H9 (cell line): ENCODE data around the gene CHI3L2. TPM values are rescaled to one million over a fixed set of nuclear protein-coding genes. Genes with fewer than 3 reads are reported as not detected.

ENCODE experiments used
- DNase-seq: peaks from one replicate; pipeline ENCODE4 v3.0.0-alpha.2; 2017
- H2AFZ ChIP-seq: one replicate; pipeline ENCODE4 v1.6.1; 2013; ENCODE audit warnings: mild to moderate bottlenecking, low read length, control low read depth, moderate library complexity
- H2AK5ac ChIP-seq: 2 replicates; pipeline ENCODE4 v1.6.1; 2013; ENCODE audit warnings: low read length, control low read depth, mixed read lengths; ENCODE audit not compliant: insufficient read length
- H2BK120ac ChIP-seq: one replicate; pipeline ENCODE4 v1.6.1; 2013; ENCODE audit warnings: low read depth, mild to moderate bottlenecking, low read length, control low read depth, inconsistent platforms; ENCODE audit not compliant: poor library complexity, severe bottlenecking
- H2BK12ac ChIP-seq: 2 replicates; pipeline ENCODE4 v1.6.1; 2013; ENCODE audit warnings: low read length, control low read depth, mixed read lengths, low read depth; ENCODE audit not compliant: insufficient read length
- H2BK15ac ChIP-seq: 2 replicates; pipeline ENCODE4 v1.6.1; 2013; ENCODE audit warnings: low read depth, low read length, control low read depth
- H2BK20ac ChIP-seq: one replicate; pipeline ENCODE4 v1.6.1; 2013; ENCODE audit warnings: low read depth, mild to moderate bottlenecking, low read length, control low read depth, inconsistent platforms; ENCODE audit not compliant: poor library complexity, severe bottlenecking
- H2BK5ac ChIP-seq: 2 replicates; pipeline ENCODE4 v1.6.1; 2013; ENCODE audit warnings: low read length, control low read depth, mixed read lengths; ENCODE audit not compliant: insufficient read length
- H3K14ac ChIP-seq: 2 replicates; pipeline ENCODE4 v1.6.1; 2013; ENCODE audit warnings: low read length, control low read depth; ENCODE audit not compliant: insufficient read depth
- H3K18ac ChIP-seq: 2 replicates; pipeline ENCODE4 v1.6.1; 2013; ENCODE audit warnings: low read depth, mild to moderate bottlenecking, mixed read lengths, low read length, control low read depth; ENCODE audit not compliant: insufficient read length
- H3K23ac ChIP-seq: 2 replicates; pipeline ENCODE4 v1.6.1; 2013; ENCODE audit warnings: low read length, control low read depth, mixed read lengths, low read depth; ENCODE audit not compliant: insufficient read length
- H3K23me2 ChIP-seq: 2 replicates; pipeline ENCODE4 v1.6.1; 2013; ENCODE audit warnings: low read depth, mild to moderate bottlenecking, mixed read lengths, low read length, control low read depth; ENCODE audit not compliant: insufficient read length, poor library complexity, severe bottlenecking
- H3K27ac ChIP-seq: 2 replicates; pipeline ENCODE4 v1.5.1; 2013; ENCODE audit warnings: low read length, control low read depth, mixed read lengths, low read depth; ENCODE audit not compliant: insufficient read length
- H3K27me3 ChIP-seq: 2 replicates; pipeline ENCODE4 v1.6.1; 2013; ENCODE audit warnings: low read length, control low read depth, inconsistent platforms; ENCODE audit not compliant: insufficient read depth
- H3K4ac ChIP-seq: 2 replicates; pipeline ENCODE4 v1.6.1; 2013; ENCODE audit warnings: low read depth, mild to moderate bottlenecking, control low read depth, inconsistent platforms, low read length, moderate library complexity
- H3K4me1 ChIP-seq: 2 replicates; pipeline ENCODE4 v1.6.1; 2013; ENCODE audit warnings: low read length, control low read depth, inconsistent platforms; ENCODE audit not compliant: insufficient read depth
- H3K4me2 ChIP-seq: 2 replicates; pipeline ENCODE4 v1.6.1; 2013; ENCODE audit warnings: low read length, control low read depth, mixed read lengths; ENCODE audit not compliant: insufficient read length, insufficient read depth
- H3K56ac ChIP-seq: 2 replicates; pipeline ENCODE4 v1.6.1; 2013; ENCODE audit warnings: low read depth, mild to moderate bottlenecking, mixed read lengths, low read length, control low read depth; ENCODE audit not compliant: insufficient read length
- H3K79me1 ChIP-seq: 2 replicates; pipeline ENCODE4 v1.6.1; 2013; ENCODE audit warnings: low read depth, mild to moderate bottlenecking, moderate library complexity, low read length, control low read depth, inconsistent platforms; ENCODE audit not compliant: insufficient read depth, poor library complexity, severe bottlenecking
- H3K79me2 ChIP-seq: 2 replicates; pipeline ENCODE4 v1.6.1; 2013; ENCODE audit warnings: low read length, control low read depth, inconsistent platforms; ENCODE audit not compliant: insufficient read depth
- H3K9ac ChIP-seq: 2 replicates; pipeline ENCODE4 v1.6.1; 2013; ENCODE audit warnings: low read length, control low read depth, mixed read lengths; ENCODE audit not compliant: insufficient read length; ENCODE audit errors: extremely low read depth
- H3K9me3 ChIP-seq: one replicate; pipeline ENCODE4 v1.6.1; 2013; ENCODE audit warnings: low read depth, low read length, inconsistent platforms; ENCODE audit not compliant: control insufficient read depth
- H3T11ph ChIP-seq: one replicate; pipeline ENCODE4 v1.6.1; 2013; ENCODE audit warnings: mild to moderate bottlenecking, low read length, control low read depth, inconsistent platforms
- H4K20me1 ChIP-seq: one replicate; pipeline ENCODE4 v1.6.1; 2013; ENCODE audit not compliant: control insufficient read depth, insufficient read length, insufficient read depth
- H4K5ac ChIP-seq: 2 replicates; pipeline ENCODE4 v1.6.1; 2013; ENCODE audit warnings: low read depth, mild to moderate bottlenecking, mixed read lengths, low read length, control low read depth; ENCODE audit not compliant: insufficient read length
- H4K8ac ChIP-seq: replicated peaks from 2 replicates; pipeline ENCODE4 v1.6.1; 2013; ENCODE audit warnings: low read length, control low read depth, mixed read lengths, low read depth; ENCODE audit not compliant: insufficient read length
- H4K91ac ChIP-seq: 2 replicates; pipeline ENCODE4 v1.6.1; 2013; ENCODE audit warnings: low read depth, mild to moderate bottlenecking, moderate library complexity, mixed read lengths, low read length, control low read depth; ENCODE audit not compliant: insufficient read length
- H3K27ac Mint-ChIP-seq, 3 experiments: 2 replicates in 2 of 3; 3 replicates in 1 of 3; pipeline ENCODE4 v1.8.0; 2020 to 2021; ENCODE audit warnings: mixed read lengths in 3 of 3, mild to moderate bottlenecking in 1 of 3, moderate library complexity in 1 of 3
- H3K27me3 Mint-ChIP-seq: 2 replicates; pipeline ENCODE4 v1.8.0; 2021; ENCODE audit warnings: low read depth, mild to moderate bottlenecking, moderate library complexity, mixed read lengths
- H3K36me3 Mint-ChIP-seq, 3 experiments: 2 replicates in 2 of 3; 3 replicates in 1 of 3; pipeline ENCODE4 v1.8.0; 2020 to 2021; ENCODE audit warnings: low read depth in 3 of 3, mixed read lengths in 3 of 3; ENCODE audit not compliant: insufficient read depth in 1 of 3
- H3K4me1 Mint-ChIP-seq, 2 experiments: 2 replicates each; pipeline ENCODE4 v1.8.0; 2020; ENCODE audit warnings: mixed read lengths in 2 of 2
- H3K4me3 Mint-ChIP-seq, 2 experiments: 2 replicates in 1 of 2; 3 replicates in 1 of 2; pipeline ENCODE4 v1.8.0; 2020 to 2021; ENCODE audit warnings: mild to moderate bottlenecking in 2 of 2, mixed read lengths in 2 of 2, moderate library complexity in 1 of 2
- H3K9me3 Mint-ChIP-seq, 2 experiments: 2 replicates in 1 of 2; 3 replicates in 1 of 2; pipeline ENCODE4 v1.8.0; 2020; ENCODE audit warnings: mild to moderate bottlenecking in 2 of 2, mixed read lengths in 2 of 2, moderate library complexity in 1 of 2
- CTCF ChIP-seq: fragments of 200-600 bp; sonication (generic); conservative IDR thresholded peaks from 3 replicates; pipeline ENCODE4 v1.8.0; 2021; ENCODE audit warnings: antibody characterized with exemption, mild to moderate bottlenecking
- WGBS: extraction: QIAGEN DNeasy Blood & Tissue Kit; methylation state at CpG from one replicate; pipeline ENCODE4 v1.1.7; 2013; ENCODE audit warnings: missing lambda C conversion rate, low lambda C conversion rate, mixed read lengths; ENCODE audit not compliant: insufficient read length; ENCODE audit errors: extremely low coverage; 5-methylcytosine and 5-hydroxymethylcytosine counted together
- total RNA-seq: library from RNA; stranded (reverse); gene quantifications from 2 replicates; pipeline ENCODE4 v1.2.1, GENCODE V29; 2021

Gene CHI3L2
- total RNA-seq, 1 experiment from 2014 or later: not detected

- Histone ChIP-seq H2BK12ac (no peak overlapping the region), H2BK15ac (no peak overlapping the region), H3K79me2 (no peaks in the 10 kb centered on the region), H4K20me1 (no peaks in the 10 kb centered on the region), H3K4me1 (no peaks in the 10 kb centered on the region), H4K8ac (no peak overlapping the region), H3K18ac (no peak overlapping the region), H3K79me1 (no peaks in the 10 kb centered on the region), H2BK5ac (no peak overlapping the region), H3K27ac (no peak overlapping the region), H3K9me3 (no peaks in the 10 kb centered on the region), H3K4ac (no peak overlapping the region), H4K91ac (no peak overlapping the region), H2BK120ac (no peak overlapping the region), H2BK20ac (no peak overlapping the region), H3K9ac (no peak overlapping the region), H3T11ph (no peak overlapping the region), H3K23me2 (no peaks in the 10 kb centered on the region), H2AK5ac (no peak overlapping the region), H3K27me3 (no peaks in the 10 kb centered on the region), H3K14ac (no peak overlapping the region), H3K56ac (no peak overlapping the region), H3K23ac (no peak overlapping the region), H3K4me2 (no peak overlapping the region), H4K5ac (no peak overlapping the region), H2AFZ (no peak overlapping the region)
- Mint-ChIP-seq H3K36me3 (peaks cover 12 to 34% (median 29%) of the 10 kb centered on the region in 3 experiments; a peak in 6 of 7 replicates), H3K4me1 (no peaks in the 10 kb centered on the region), H3K4me3 (no peak overlapping the region), H3K27me3 (no peaks in the 10 kb centered on the region), H3K9me3 (no peaks in the 10 kb centered on the region), H3K27ac (no peak overlapping the region)
- no CpG with 5 or more reads among the region's 2 CpGs for WGBS
- no peak for TF ChIP-seq CTCF
- no peak for DNase-seq
Observed at GRCh38 chr1:111182052-111182451, 45.5 kb upstream of the CHI3L2 start.
